Tibial artery (tissue), 4 donors: ENCODE results near the gene COL16A1.

Experiments used
- DNase-seq, 2 donors: peaks; one replicate each; pipeline ENCODE4 v3.0.0-alpha.2; 2019
- H3K27ac ChIP-seq, 2 donors: fragments of 200-600 bp; sonication (generic) in 1 of 2; 1 replicate in 1 of 2; 2 replicates in 1 of 2; pipeline ENCODE4 v1.5.1; 2018 to 2019; ENCODE audit warnings: mild to moderate bottlenecking in 1 of 2
- H3K27me3 ChIP-seq, 2 donors: fragments of 200-600 bp; sonication (generic) in 1 of 2; one replicate each; pipeline versions ENCODE4 v1.5.1 to v1.6.0; 2016 to 2019
- H3K36me3 ChIP-seq, 3 donors: fragments of 200-600 bp; sonication (generic) in 2 of 3; one replicate each; pipeline ENCODE4 v1.5.1; 2016 to 2019; ENCODE audit warnings: mild to moderate bottlenecking in 2 of 3
- H3K4me1 ChIP-seq, 4 donors: fragments of 200-600 bp; sonication (generic) in 2 of 4; 1 replicate in 3 of 4; 2 replicates in 1 of 4; pipeline ENCODE4 v1.5.1; 2016 to 2019
- H3K4me3 ChIP-seq, 2 donors: fragments of 200-600 bp; sonication (generic) in 1 of 2; 1 replicate in 1 of 2; 2 replicates in 1 of 2; pipeline ENCODE4 v1.5.1; 2018 to 2019; ENCODE audit warnings: mild to moderate bottlenecking in 2 of 2
- H3K9me3 ChIP-seq, 3 donors: fragments of 200-600 bp; sonication (generic) in 1 of 3; one replicate each; pipeline ENCODE4 v1.5.1; 2016 to 2019
- CTCF ChIP-seq, 2 experiments: fragments of 200-600 bp in 1 of 2; fragments of 450-650 bp in 1 of 2; IDR thresholded peaks; one replicate each; pipeline ENCODE4 v1.5.1; 2017 to 2019; ENCODE audit warnings: antibody characterized with exemption in 2 of 2, mild to moderate bottlenecking in 1 of 2, moderate library complexity in 1 of 2
- intact Hi-C: fragments of 100-400 bp; cut with DNase I; formaldehyde crosslinking; loops from one replicate; pipeline ENCODE4 v1.15.0; 2023; ENCODE audit warnings: low total_unique reads

The COL16A1 gene

GRCh38 chr1:31725777-31726535 is 22.1 kb upstream of the COL16A1 start:
- intact Hi-C loops = loop anchor here (10.0 kb wide), 1 partner anchor 751 kb away; no protein-coding TSS in a partner anchor
- Histone ChIP-seq H3K4me3 (no peak overlapping the region), H3K9me3 (no peaks in the 10 kb centered on the region), H3K27ac (no peak overlapping the region), H3K27me3 (peaks cover 0 to 4% of the 10 kb centered on the region in 2 donors), H3K36me3 (no peaks in the 10 kb centered on the region), H3K4me1 (no peaks in the 10 kb centered on the region)
- no peak for TF ChIP-seq CTCF (IDR thresholded peaks at IDR 0.05)
- DNase-seq = no peak

GRCh38 chr1:31725134-31725533 is 21.3 kb upstream of the COL16A1 start:
- peaks cover 0 to 4% of the 10 kb centered on the region in 2 donors for H3K27me3 ChIP-seq
- no peak for TF ChIP-seq CTCF (IDR thresholded peaks at IDR 0.05)
- H3K9me3 ChIP-seq = no peaks in the 10 kb centered on the region
- no peaks in the 10 kb centered on the region for H3K4me1 ChIP-seq
- no peak for DNase-seq
- no peaks in the 10 kb centered on the region for H3K36me3 ChIP-seq
- no peak overlapping the region for H3K27ac ChIP-seq
- no peak overlapping the region for H3K4me3 ChIP-seq
- intact Hi-C loops = loop anchor here (10.0 kb wide), 1 partner anchor 750 kb away; no protein-coding TSS in a partner anchor

- no peaks in the 10 kb centered on the region for H3K36me3 ChIP-seq
- DNase-seq = peak in 1 of 2 donors; percentile 53
- no peaks in the 10 kb centered on the region for H3K4me1 ChIP-seq
- no peak overlapping the region for H3K27ac ChIP-seq
- no peaks in the 10 kb centered on the region for H3K9me3 ChIP-seq
- H3K27me3 ChIP-seq = peaks cover 0 to 4% of the 10 kb centered on the region in 2 donors
- intact Hi-C loops = loop anchor here (10.0 kb wide), 1 partner anchor 749 kb away; no protein-coding TSS in a partner anchor
- TF ChIP-seq CTCF (IDR thresholded peaks at IDR 0.05) = no peak
- no peak overlapping the region for H3K4me3 ChIP-seq
These were observed 20.1 kb upstream of the COL16A1 start for GRCh38 chr1:31723828-31724359.

- H3K4me1 ChIP-seq = peaks cover 13 to 30% (median 26%) of the 10 kb centered on the region in 4 donors
- no peaks in the 10 kb centered on the region for H3K36me3 ChIP-seq
- no peak for TF ChIP-seq CTCF (IDR thresholded peaks at IDR 0.05)
- H3K4me3 ChIP-seq = no peak overlapping the region
- peaks cover 0 to 4% of the 10 kb centered on the region in 2 donors for H3K27me3 ChIP-seq
- no peak for DNase-seq
- no peaks in the 10 kb centered on the region for H3K9me3 ChIP-seq
- H3K27ac ChIP-seq = no peak overlapping the region
- intact Hi-C loops = loop anchor here (5.0 kb wide), 1 partner anchor 46 kb away; no protein-coding TSS in a partner anchor
These were observed 14.6 kb upstream of the COL16A1 start for GRCh38 chr1:31718327-31718897.

GRCh38 chr1:31717341-31717740 is 13.5 kb upstream of the COL16A1 start:
- Histone ChIP-seq H3K27ac (no peak overlapping the region), H3K9me3 (no peaks in the 10 kb centered on the region), H3K27me3 (peaks cover 0 to 4% of the 10 kb centered on the region in 2 donors), H3K4me1 (peaks cover 21 to 41% (median 37%) of the 10 kb centered on the region in 4 donors), H3K36me3 (no peaks in the 10 kb centered on the region), H3K4me3 (no peak overlapping the region)
- DNase-seq = no peak
- intact Hi-C loops = loop anchor here (5.0 kb wide), 1 partner anchor 45 kb away; no protein-coding TSS in a partner anchor
- no peak for TF ChIP-seq CTCF (IDR thresholded peaks at IDR 0.05)
